NK-92 treated with Interleukin-12 subunit alpha and Interleukin-12 subunit beta, amount 100 ng/mL, for 24 hours (cell line): ENCODE data around the gene TCP11.
"Not testable (repeated sequence)": the region's sequence is repeated elsewhere in the genome, so short reads cannot be mapped to it uniquely, and the experiment has no call there.

Source experiments
- DNase-seq: peaks from one replicate; lab custom pipeline; 2025; lab: John Stamatoyannopoulos, UW

Gene TCP11

GRCh38 chr6:35146453-35146852 lies 5.3 kb upstream of the TCP11 start:
- DNase-seq, result peak; percentile 13

- no peak for DNase-seq
These were observed 4.6 kb upstream of the TCP11 start for GRCh38 chr6:35145757-35146156.

GRCh38 chr6:35142588-35143569 lies 1.7 kb upstream of the TCP11 start:
- no peak for DNase-seq

- DNase-seq, result no peak
These were observed 516 bp downstream of the TCP11 start for GRCh38 chr6:35140639-35141006.

- peak; percentile 9 for DNase-seq
These were observed 1.1 kb downstream of the TCP11 start for GRCh38 chr6:35139924-35140638.

- no peak for DNase-seq
These were observed 1.7 kb downstream of the TCP11 start for GRCh38 chr6:35139470-35139869.

GRCh38 chr6:35138191-35138590 lies 2.9 kb downstream of the TCP11 start:
- not testable (repeated sequence) for DNase-seq

GRCh38 chr6:35136185-35136584 lies 5.0 kb downstream of the TCP11 start:
- DNase-seq, result no peak

GRCh38 chr6:35128496-35128895 lies 12.6 kb downstream of the TCP11 start:
- no peak for DNase-seq

GRCh38 chr6:35128042-35128441 lies 13.1 kb downstream of the TCP11 start:
- DNase-seq, result no peak

GRCh38 chr6:35124356-35124755 lies 16.8 kb downstream of the TCP11 start:
- DNase-seq, result no peak

GRCh38 chr6:35120746-35121145 lies 20.4 kb downstream of the TCP11 start:
- DNase-seq, result no peak

GRCh38 chr6:35108309-35108885 lies 32.7 kb downstream of the TCP11 start:
- DNase-seq, result no peak

- DNase-seq, result not testable (repeated sequence)
These were observed 33.4 kb downstream of the TCP11 start for GRCh38 chr6:35107761-35108160.

GRCh38 chr6:35107208-35107607 lies 33.9 kb downstream of the TCP11 start:
- DNase-seq, result not testable (repeated sequence)

GRCh38 chr6:35106061-35106460 lies 35.1 kb downstream of the TCP11 start:
- DNase-seq, result not testable (repeated sequence)

GRCh38 chr6:35105078-35105477 lies 36.1 kb downstream of the TCP11 start:
- no peak for DNase-seq

GRCh38 chr6:35099116-35099515 lies 42.0 kb downstream of the TCP11 start:
- DNase-seq, result no peak

GRCh38 chr6:35096129-35096862 lies 44.8 kb downstream of the TCP11 start:
- DNase-seq, result no peak

- no peak for DNase-seq
These were observed 47.0 kb downstream of the TCP11 start for GRCh38 chr6:35094183-35094582.

- DNase-seq, result no peak
These were observed 47.4 kb downstream of the TCP11 start for GRCh38 chr6:35093783-35094182.

GRCh38 chr6:35093118-35093445 lies 48.1 kb downstream of the TCP11 start:
- DNase-seq, result no peak
